B cell (primary cell): ENCODE results near the gene RIIAD1. TPM values are rescaled to one million over a fixed set of nuclear protein-coding genes. Genes with fewer than 3 reads are reported as not detected.

Source experiments
- ATAC-seq: fragments of 200-7000 bp; cut with Tn5 transposase; one replicate; pipeline ENCODE4 v1.10.0; 2021; ENCODE audit warnings: low read depth, mild to moderate bottlenecking, moderate number of reproducible peaks, moderate library complexity
- CTCF ChIA-PET: fragments of 350-600 bp; sonication (Branson Sonifier 250); formaldehyde crosslinking; loops from one replicate; lab custom pipeline; 2021; ENCODE audit warnings: antibody characterized with exemption, inconsistent platforms; lab: Charles Lee
- POLR2A ChIA-PET: fragments of 350-600 bp; sonication (Branson Sonifier 250); formaldehyde crosslinking; loops from one replicate; lab custom pipeline; 2021; ENCODE audit warnings: antibody characterized with exemption; lab: Charles Lee
- DNase-seq: peaks from one replicate; pipeline ENCODE4 v3.0.0; 2013
- H2AFZ ChIP-seq: 2 replicates; pipeline ENCODE4 v1.6.1; 2012; ENCODE audit warnings: mild to moderate bottlenecking, low read depth, low read length; ENCODE audit not compliant: insufficient read depth, poor library complexity, severe bottlenecking
- H3K27ac ChIP-seq, 2 donors: 1 replicate in 1 of 2; 2 replicates in 1 of 2; pipeline ENCODE4 v1.5.1; 2012 to 2013; ENCODE audit warnings: low read length in 2 of 2, mild to moderate bottlenecking in 2 of 2, moderate library complexity in 1 of 2
- H3K27me3 ChIP-seq, 4 experiments: fragments of 200-600 bp in 1 of 4; sonication (generic) in 1 of 4; replicated peaks in 1 of 4; 1 replicate in 2 of 4; 2 replicates in 2 of 4; pipeline versions ENCODE4 v1.6.1 to v1.7.0; 2013 to 2016; ENCODE audit warnings: low read length in 3 of 4, mild to moderate bottlenecking in 2 of 4, mixed read lengths in 1 of 4, moderate library complexity in 1 of 4; ENCODE audit not compliant: insufficient read depth in 4 of 4, control insufficient read depth in 3 of 4; ENCODE audit errors: control extremely low read depth in 1 of 4
- H3K36me3 ChIP-seq, 2 experiments: replicated peaks in 1 of 2; 1 replicate in 1 of 2; 2 replicates in 1 of 2; pipeline versions ENCODE4 v1.6.1 to v1.7.1; 2013; ENCODE audit warnings: low read length in 1 of 2; ENCODE audit not compliant: insufficient read depth in 2 of 2, control insufficient read depth in 1 of 2; ENCODE audit errors: control extremely low read depth in 1 of 2, extremely low read depth in 1 of 2
- H3K4me1 ChIP-seq, 2 donors: fragments of 200-600 bp in 1 of 2; sonication (generic) in 1 of 2; 1 replicate in 1 of 2; 2 replicates in 1 of 2; pipeline versions ENCODE4 v1.5.1 to v1.6.1; 2013 to 2017; ENCODE audit warnings: low read length in 2 of 2; ENCODE audit not compliant: control insufficient read depth in 2 of 2, insufficient read depth in 2 of 2
- H3K4me2 ChIP-seq: replicated peaks from 2 replicates; pipeline ENCODE3; 2012; ENCODE audit warnings: mild to moderate bottlenecking, low read depth, low read length; ENCODE audit not compliant: poor library complexity, severe bottlenecking
- H3K4me3 ChIP-seq, 5 experiments: fragments of 200-600 bp in 1 of 5; sonication (generic) in 1 of 5; 1 replicate in 3 of 5; 2 replicates in 2 of 5; pipeline versions ENCODE4 v1.5.1 to v1.7.0; 2011 to 2016; ENCODE audit warnings: low read length in 4 of 5, mild to moderate bottlenecking in 4 of 5, low read depth in 2 of 5, control low read depth in 1 of 5, moderate library complexity in 1 of 5; ENCODE audit not compliant: insufficient read depth in 1 of 5; ENCODE audit errors: control extremely low read depth in 1 of 5, extremely low read depth in 1 of 5
- H3K79me2 ChIP-seq: fragments of 200-600 bp; sonication (generic); one replicate; pipeline ENCODE4 v1.6.0; 2016; ENCODE audit warnings: low read length; ENCODE audit not compliant: control insufficient read depth, insufficient read depth
- H3K9ac ChIP-seq: fragments of 200-600 bp; sonication (generic); 2 replicates; pipeline ENCODE4 v1.6.1; 2017; ENCODE audit warnings: mild to moderate bottlenecking, low read length, moderate library complexity
- H3K9me3 ChIP-seq, 3 donors: one replicate each; pipeline versions ENCODE4 v1.6.1 to v1.7.1; 2013; ENCODE audit warnings: low read length in 2 of 3; ENCODE audit not compliant: control insufficient read depth in 2 of 3, insufficient read depth in 1 of 3; ENCODE audit errors: control extremely low read depth in 1 of 3
- H4K20me1 ChIP-seq: 2 replicates; pipeline ENCODE4 v1.6.0; 2012; ENCODE audit warnings: mild to moderate bottlenecking, low read length; ENCODE audit not compliant: insufficient read depth, control insufficient read depth, poor library complexity, severe bottlenecking
- H3K27ac Mint-ChIP-seq: one replicate; pipeline ENCODE4 v1.8.0; 2021; ENCODE audit warnings: mixed read lengths
- H3K27me3 Mint-ChIP-seq: one replicate; pipeline ENCODE4 v1.8.0; 2021; ENCODE audit warnings: mixed read lengths
- H3K4me1 Mint-ChIP-seq: one replicate; pipeline ENCODE4 v1.8.0; 2021; ENCODE audit warnings: mixed read lengths
- H3K4me3 Mint-ChIP-seq: one replicate; pipeline ENCODE4 v1.8.0; 2021; ENCODE audit warnings: mixed read lengths
- H3K9me3 Mint-ChIP-seq: one replicate; pipeline ENCODE4 v1.8.0; 2022; ENCODE audit warnings: mixed read lengths; ENCODE audit not compliant: insufficient read depth
- CTCF ChIP-seq: fragments of 200-600 bp; IDR thresholded peaks from one replicate; pipeline ENCODE4 v1.8.0; 2022; ENCODE audit warnings: antibody characterized with exemption, mild to moderate bottlenecking
- EZH2 ChIP-seq: IDR thresholded peaks from 2 replicates; pipeline ENCODE4 v1.6.1; 2012; ENCODE audit warnings: borderline replicate concordance, low read depth, mild to moderate bottlenecking, moderate library complexity, low read length; ENCODE audit not compliant: insufficient read depth, poor library complexity, severe bottlenecking
- WGBS: methylation state at CpG from one replicate; pipeline ENCODE4 v1.1.5; 2013; ENCODE audit warnings: missing lambda C conversion rate; ENCODE audit not compliant: insufficient coverage; 5-methylcytosine and 5-hydroxymethylcytosine counted together
- intact Hi-C: fragments of 100-400 bp; cut with micrococcal nuclease; formaldehyde crosslinking; loops from one replicate; pipeline ENCODE4 v1.10.0; 2022
- polyA plus RNA-seq: library from polyadenylated mRNA; depleted of rRNA; stranded (reverse); fragments of >200 nt; gene quantifications from 2 replicates; pipeline ENCODE4 v1.2.3, GENCODE V29; 2012
- total RNA-seq, 2 donors: library from RNA; stranded (reverse); fragments of 120-200 nt in 1 of 2; gene quantifications; 1 replicate in 1 of 2; 2 replicates in 1 of 2; pipeline versions ENCODE4 v1.2.3 to v1.2.4, GENCODE V29; 2013 to 2022

Gene RIIAD1
- total and polyA plus RNA-seq, 2 donors (not counting 1 experiment from before 2014, with no cell fraction given), result not detected

- Histone ChIP-seq H3K27ac (no peak overlapping the region), H3K4me2 (no peak overlapping the region), H3K27me3 (peaks cover 0 to 5% (median 0%) of the 10 kb centered on the region in 4 experiments), H3K9ac (no peak overlapping the region), H3K79me2 (no peaks in the 10 kb centered on the region), H3K4me3 (no peak overlapping the region), H2AFZ (no peak overlapping the region), H4K20me1 (no peaks in the 10 kb centered on the region), H3K36me3 (no peaks in the 10 kb centered on the region), H3K4me1 (no peaks in the 10 kb centered on the region), H3K9me3 (no peaks in the 10 kb centered on the region)
- Mint-ChIP-seq H3K4me1 (no peaks in the 10 kb centered on the region), H3K4me3 (no peak overlapping the region), H3K9me3 (no peaks in the 10 kb centered on the region), H3K27me3 (peaks cover 4% of the 10 kb centered on the region), H3K27ac (no peak overlapping the region)
- intact Hi-C loops, result no loop called here
- no peak for DNase-seq
- ATAC-seq, result no peak
- POLR2A ChIA-PET, result no interaction called here
- CTCF ChIA-PET, result interaction anchor here (1.6 kb wide), 1 partner anchor 9 kb away, joined by 3 read pairs; no protein-coding TSS in a partner anchor
- no peak for TF ChIP-seq EZH2
- no peak for TF ChIP-seq CTCF
- WGBS, result 86% methylated on average over 6 of the region's 11 CpGs
Observed at GRCh38 chr1:151705753-151706463, 15.4 kb upstream of the RIIAD1 start.
